ENCODE measurements around the gene ADORA2A.

The ADORA2A gene

GRCh38 chr22:24440718-24441405 lies 13.5 kb downstream of the ADORA2A start:
- peaks cover 61% of the 10 kb centered on the region for H3K36me3 ChIP-seq
- no peaks in the 10 kb centered on the region for H3K27me3 ChIP-seq
- peak overlapping the region; percentile 41 to 54 for H3K4me3 ChIP-seq (ENCODE audit: low read depth in 1 of 2, low read length in 1 of 2)
- no peaks in the 10 kb centered on the region for H3K9me3 ChIP-seq
- peak overlapping the region; percentile 94 for H3K27ac ChIP-seq
- peaks cover 87 to 98% of the 10 kb centered on the region in 2 experiments for H3K4me1 ChIP-seq (ENCODE audit: control insufficient read depth in 1 of 2, insufficient read depth in 1 of 2, low read depth in 1 of 2, low read length in 1 of 2)
- TF ChIP-seq, protein P1, sequence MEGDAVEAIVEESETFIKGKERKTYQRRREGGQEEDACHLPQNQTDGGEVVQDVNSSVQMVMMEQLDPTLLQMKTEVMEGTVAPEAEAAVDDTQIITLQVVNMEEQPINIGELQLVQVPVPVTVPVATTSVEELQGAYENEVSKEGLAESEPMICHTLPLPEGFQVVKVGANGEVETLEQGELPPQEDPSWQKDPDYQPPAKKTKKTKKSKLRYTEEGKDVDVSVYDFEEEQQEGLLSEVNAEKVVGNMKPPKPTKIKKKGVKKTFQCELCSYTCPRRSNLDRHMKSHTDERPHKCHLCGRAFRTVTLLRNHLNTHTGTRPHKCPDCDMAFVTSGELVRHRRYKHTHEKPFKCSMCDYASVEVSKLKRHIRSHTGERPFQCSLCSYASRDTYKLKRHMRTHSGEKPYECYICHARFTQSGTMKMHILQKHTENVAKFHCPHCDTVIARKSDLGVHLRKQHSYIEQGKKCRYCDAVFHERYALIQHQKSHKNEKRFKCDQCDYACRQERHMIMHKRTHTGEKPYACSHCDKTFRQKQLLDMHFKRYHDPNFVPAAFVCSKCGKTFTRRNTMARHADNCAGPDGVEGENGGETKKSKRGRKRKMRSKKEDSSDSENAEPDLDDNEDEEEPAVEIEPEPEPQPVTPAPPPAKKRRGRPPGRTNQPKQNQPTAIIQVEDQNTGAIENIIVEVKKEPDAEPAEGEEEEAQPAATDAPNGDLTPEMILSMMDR (IDR thresholded peaks at IDR 0.05): no peak

GRCh38 chr22:24441406-24442351 lies 14.3 kb downstream of the ADORA2A start:
- H3K27me3 ChIP-seq: no peaks in the 10 kb centered on the region
- H3K36me3 ChIP-seq: peaks cover 62% of the 10 kb centered on the region
- TF ChIP-seq, protein P1 (IDR thresholded peaks at IDR 0.05): no peak
- H3K27ac ChIP-seq: peak overlapping the region; percentile 94
- no peaks in the 10 kb centered on the region for H3K9me3 ChIP-seq
- peaks cover 79 to 95% of the 10 kb centered on the region in 2 experiments for H3K4me1 ChIP-seq (ENCODE audit: control insufficient read depth in 1 of 2, insufficient read depth in 1 of 2, low read depth in 1 of 2, low read length in 1 of 2)
- peak overlapping the region; percentile 41 to 54 for H3K4me3 ChIP-seq (ENCODE audit: low read depth in 1 of 2, low read length in 1 of 2)

GRCh38 chr22:24442352-24442744 lies 14.9 kb downstream of the ADORA2A start:
- Histone ChIP-seq H3K27ac (peak overlapping the region; percentile 94), H3K27me3 (no peaks in the 10 kb centered on the region), H3K4me3 (ENCODE audit: low read depth in 1 of 2, low read length in 1 of 2) (peak overlapping the region; percentile 41 to 54), H3K9me3 (no peaks in the 10 kb centered on the region), H3K36me3 (peaks cover 61% of the 10 kb centered on the region), H3K4me1 (ENCODE audit: control insufficient read depth in 1 of 2, insufficient read depth in 1 of 2, low read depth in 1 of 2, low read length in 1 of 2) (peaks cover 72 to 92% of the 10 kb centered on the region in 2 experiments)
- TF ChIP-seq, protein P1 (IDR thresholded peaks at IDR 0.05): no peak

DNA sequence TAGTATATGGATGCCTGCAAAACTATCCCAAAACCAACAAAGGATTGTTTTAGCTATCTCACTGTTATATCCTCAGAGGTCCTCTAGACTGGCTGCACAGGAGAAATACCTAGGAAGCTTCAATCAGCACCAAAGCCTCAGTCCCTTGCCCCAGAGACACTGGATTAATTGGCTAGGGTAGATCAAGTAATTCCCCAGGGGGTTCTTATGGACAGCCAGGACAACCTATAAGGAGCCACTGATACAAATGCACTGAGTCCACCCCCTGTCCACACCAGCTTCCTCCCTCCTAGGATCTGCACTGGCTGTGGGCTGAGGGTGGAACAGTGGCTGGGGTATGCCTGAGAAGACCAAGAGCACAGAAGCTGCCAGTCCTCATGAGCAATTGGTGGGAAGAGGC lies 16.3 kb downstream of the ADORA2A start:
- peaks cover 64 to 83% of the 10 kb centered on the region in 2 experiments for H3K4me1 ChIP-seq (ENCODE audit: control insufficient read depth in 1 of 2, insufficient read depth in 1 of 2, low read depth in 1 of 2, low read length in 1 of 2)
- H3K36me3 ChIP-seq: peaks cover 56% of the 10 kb centered on the region
- no peaks in the 10 kb centered on the region for H3K27me3 ChIP-seq
- peak overlapping the region; percentile 54 for H3K27ac ChIP-seq
- H3K4me3 ChIP-seq (ENCODE audit: low read depth in 1 of 2, low read length in 1 of 2): no peak overlapping the region
- TF ChIP-seq, protein P1 (IDR thresholded peaks at IDR 0.05): no peak
- H3K9me3 ChIP-seq: no peaks in the 10 kb centered on the region

DNA sequence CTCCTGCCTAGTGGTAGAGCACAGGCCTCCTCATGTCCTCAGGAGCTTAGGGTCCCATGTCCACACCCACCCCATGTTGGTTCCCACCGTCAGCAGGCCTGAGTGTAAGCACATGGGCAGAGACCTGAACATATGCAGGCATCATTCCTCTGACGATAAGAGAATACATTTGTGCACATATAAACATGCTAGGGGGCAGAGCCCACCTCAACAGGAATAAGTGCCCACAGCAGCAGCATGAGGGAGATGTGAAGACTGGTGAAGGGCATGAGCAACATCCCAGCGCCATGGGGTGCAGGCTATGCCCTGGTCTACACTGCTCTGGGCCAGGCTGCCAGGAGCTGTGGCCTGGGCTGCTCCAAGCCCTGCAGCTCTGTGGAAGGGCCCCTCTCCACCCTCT lies 16.9 kb downstream of the ADORA2A start:
- Histone ChIP-seq H3K9me3 (no peaks in the 10 kb centered on the region), H3K36me3 (peaks cover 56% of the 10 kb centered on the region), H3K27ac (peak overlapping the region; percentile 54), H3K4me1 (ENCODE audit: control insufficient read depth in 1 of 2, insufficient read depth in 1 of 2, low read depth in 1 of 2, low read length in 1 of 2) (peaks cover 64 to 85% of the 10 kb centered on the region in 2 experiments), H3K27me3 (no peaks in the 10 kb centered on the region), H3K4me3 (ENCODE audit: low read depth in 1 of 2, low read length in 1 of 2) (no peak overlapping the region)
- TF ChIP-seq, protein P1 (IDR thresholded peaks at IDR 0.05): no peak

All from neutrophil (primary cell).